Astrocyte (in vitro differentiated cells and primary cell): ENCODE results near the gene PALMD. TPM values are rescaled to one million over a fixed set of nuclear protein-coding genes. Genes with fewer than 3 reads are reported as not detected.

ENCODE experiments used
- DNase-seq: peaks from one replicate; pipeline ENCODE4 v3.0.0-alpha.2; 2010; ENCODE audit warnings: low read depth
- FAIRE-seq: peaks from 2 replicates; lab custom pipeline; 2011; peaks lifted over from hg19 to GRCh38; lab: Jason Lieb, UNC
- H2AFZ ChIP-seq: 2 replicates; pipeline ENCODE4 v1.6.0; 2012; ENCODE audit warnings: low read depth, low read length, inconsistent platforms
- H3K27ac ChIP-seq: 2 replicates; pipeline ENCODE4 v1.5.1; 2011; ENCODE audit warnings: low read depth, low read length, inconsistent platforms
- H3K27me3 ChIP-seq: 2 replicates; pipeline ENCODE4 v1.6.0; 2011; ENCODE audit warnings: low read length, inconsistent platforms; ENCODE audit not compliant: insufficient read depth
- H3K36me3 ChIP-seq: 2 replicates; pipeline ENCODE4 v1.5.1; 2011; ENCODE audit warnings: low read length, inconsistent platforms; ENCODE audit not compliant: insufficient read depth
- H3K4me1 ChIP-seq: 2 replicates; pipeline ENCODE4 v1.5.1; 2011; ENCODE audit warnings: low read length, inconsistent platforms; ENCODE audit not compliant: insufficient read depth
- H3K4me2 ChIP-seq: 2 replicates; pipeline ENCODE4 v1.6.0; 2012; ENCODE audit warnings: low read length, inconsistent platforms
- H3K4me3 ChIP-seq: 2 replicates; pipeline ENCODE4 v1.5.1; 2011; ENCODE audit warnings: low read depth, mild to moderate bottlenecking, low read length, inconsistent platforms; ENCODE audit not compliant: insufficient read depth
- H3K79me2 ChIP-seq: 2 replicates; pipeline ENCODE4 v1.6.0; 2012; ENCODE audit warnings: mild to moderate bottlenecking, low read length, inconsistent platforms; ENCODE audit not compliant: insufficient read depth
- H3K9ac ChIP-seq: 2 replicates; pipeline ENCODE4 v1.6.0; 2012; ENCODE audit warnings: mild to moderate bottlenecking, low read length, inconsistent platforms
- H3K9me3 ChIP-seq: 2 replicates; pipeline ENCODE4 v1.5.1; 2012; ENCODE audit warnings: low read depth, mild to moderate bottlenecking, low read length, inconsistent platforms; ENCODE audit not compliant: insufficient read depth
- H4K20me1 ChIP-seq: 2 replicates; pipeline ENCODE4 v1.6.0; 2012; ENCODE audit warnings: low read length, inconsistent platforms; ENCODE audit not compliant: insufficient read depth
- H3K27ac Mint-ChIP-seq: one replicate; pipeline ENCODE4 v1.8.0; 2021; ENCODE audit warnings: mild to moderate bottlenecking, mixed read lengths; ENCODE audit not compliant: unreplicated experiment
- H3K27me3 Mint-ChIP-seq: one replicate; pipeline ENCODE4 v1.8.0; 2021; ENCODE audit warnings: low read depth, mixed read lengths; ENCODE audit not compliant: unreplicated experiment
- H3K36me3 Mint-ChIP-seq: one replicate; pipeline ENCODE4 v1.8.0; 2021; ENCODE audit warnings: low read depth, mixed read lengths; ENCODE audit not compliant: unreplicated experiment
- H3K4me1 Mint-ChIP-seq: one replicate; pipeline ENCODE4 v1.8.0; 2021; ENCODE audit warnings: low read depth, mixed read lengths; ENCODE audit not compliant: unreplicated experiment
- H3K4me3 Mint-ChIP-seq: one replicate; pipeline ENCODE4 v1.8.0; 2021; ENCODE audit warnings: mild to moderate bottlenecking, moderate library complexity, mixed read lengths; ENCODE audit not compliant: unreplicated experiment
- H3K9me3 Mint-ChIP-seq: one replicate; pipeline ENCODE4 v1.8.0; 2021; ENCODE audit warnings: mild to moderate bottlenecking, mixed read lengths; ENCODE audit not compliant: unreplicated experiment
- EZH2 ChIP-seq: IDR thresholded peaks from 2 replicates; pipeline ENCODE4 v1.6.1; 2012; ENCODE audit warnings: mild to moderate bottlenecking, low read length, inconsistent platforms; ENCODE audit not compliant: insufficient read depth
- total RNA-seq: library from RNA; stranded (reverse); gene quantifications from 2 replicates; pipeline ENCODE4 v1.2.1, GENCODE V29; 2021
- TF ChIP-seq, protein P1 (sequence below): IDR thresholded peaks from 2 replicates; pipeline ENCODE4 v1.5.1; 2011; ENCODE audit warnings: low read depth, mild to moderate bottlenecking, inconsistent platforms, low read length, moderate library complexity; ENCODE audit not compliant: insufficient read depth

The PALMD gene
- total RNA-seq, 1 donor from 2014 or later: 0.41 TPM

DNA sequence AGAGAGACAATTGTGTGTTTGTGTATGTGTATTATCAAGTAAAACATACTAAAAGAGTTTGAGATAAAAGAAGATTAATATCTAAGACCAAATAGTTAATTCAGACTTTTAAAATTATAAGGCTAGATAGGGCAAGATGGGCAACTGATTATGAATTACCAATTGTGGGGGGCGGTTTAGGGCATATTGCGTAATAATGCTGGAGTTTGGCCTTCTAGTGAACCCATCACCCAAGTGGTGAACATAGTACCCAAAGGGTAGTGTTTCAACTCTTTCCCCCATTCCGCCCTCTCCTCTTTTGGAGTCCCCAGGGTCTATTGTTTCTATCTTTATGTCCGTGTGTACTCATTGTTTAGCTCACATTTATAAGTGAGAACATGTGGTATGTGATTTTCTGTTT is 65.1 kb downstream of the PALMD start:
- H3K9me3 Mint-ChIP-seq: peaks cover 2% of the 10 kb centered on the region
- no peak overlapping the region for H3K4me3 Mint-ChIP-seq
- H4K20me1 ChIP-seq: no peaks in the 10 kb centered on the region
- FAIRE-seq (no peak), DNase-seq (no peak)
- no peaks in the 10 kb centered on the region for H3K4me1 ChIP-seq
- no peak overlapping the region for H3K4me3 ChIP-seq
- no peaks in the 10 kb centered on the region for H3K4me1 Mint-ChIP-seq
- no peaks in the 10 kb centered on the region for H3K27me3 Mint-ChIP-seq
- H3K36me3 ChIP-seq: no peaks in the 10 kb centered on the region
- H3K27ac ChIP-seq: no peak overlapping the region
- no peaks in the 10 kb centered on the region for H3K9me3 ChIP-seq
- H3K27me3 ChIP-seq: no peaks in the 10 kb centered on the region
- peaks cover 2% of the 10 kb centered on the region for H3K36me3 Mint-ChIP-seq
- H3K9ac ChIP-seq: no peak overlapping the region
- H2AFZ ChIP-seq: no peak overlapping the region
- no peaks in the 10 kb centered on the region for H3K79me2 ChIP-seq
- H3K4me2 ChIP-seq: no peak overlapping the region
- no peak overlapping the region for H3K27ac Mint-ChIP-seq
- TF ChIP-seq, protein P1, sequence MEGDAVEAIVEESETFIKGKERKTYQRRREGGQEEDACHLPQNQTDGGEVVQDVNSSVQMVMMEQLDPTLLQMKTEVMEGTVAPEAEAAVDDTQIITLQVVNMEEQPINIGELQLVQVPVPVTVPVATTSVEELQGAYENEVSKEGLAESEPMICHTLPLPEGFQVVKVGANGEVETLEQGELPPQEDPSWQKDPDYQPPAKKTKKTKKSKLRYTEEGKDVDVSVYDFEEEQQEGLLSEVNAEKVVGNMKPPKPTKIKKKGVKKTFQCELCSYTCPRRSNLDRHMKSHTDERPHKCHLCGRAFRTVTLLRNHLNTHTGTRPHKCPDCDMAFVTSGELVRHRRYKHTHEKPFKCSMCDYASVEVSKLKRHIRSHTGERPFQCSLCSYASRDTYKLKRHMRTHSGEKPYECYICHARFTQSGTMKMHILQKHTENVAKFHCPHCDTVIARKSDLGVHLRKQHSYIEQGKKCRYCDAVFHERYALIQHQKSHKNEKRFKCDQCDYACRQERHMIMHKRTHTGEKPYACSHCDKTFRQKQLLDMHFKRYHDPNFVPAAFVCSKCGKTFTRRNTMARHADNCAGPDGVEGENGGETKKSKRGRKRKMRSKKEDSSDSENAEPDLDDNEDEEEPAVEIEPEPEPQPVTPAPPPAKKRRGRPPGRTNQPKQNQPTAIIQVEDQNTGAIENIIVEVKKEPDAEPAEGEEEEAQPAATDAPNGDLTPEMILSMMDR: no peak
- no peak for TF ChIP-seq EZH2

DNA sequence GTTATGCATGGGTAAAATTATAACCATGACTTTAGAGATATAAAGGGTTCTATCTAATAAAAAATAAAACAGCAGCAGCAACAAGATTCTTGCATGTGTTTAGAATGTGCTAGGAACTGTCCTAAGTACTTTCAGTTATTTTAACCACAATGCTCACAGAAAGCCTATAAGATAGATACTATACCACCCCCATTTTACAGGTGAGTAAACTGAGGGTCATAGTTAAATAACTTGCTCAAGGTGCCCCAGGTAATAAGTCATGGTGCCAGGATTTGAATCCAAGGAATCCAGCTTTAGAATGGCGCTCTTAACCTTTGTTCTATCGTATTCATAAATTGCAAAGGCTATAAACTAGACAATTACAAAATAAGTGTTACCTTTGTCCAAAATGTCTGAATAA is 67.1 kb downstream of the PALMD start:
- Mint-ChIP-seq H3K27ac (no peak overlapping the region), H3K4me3 (no peak overlapping the region), H3K27me3 (no peaks in the 10 kb centered on the region), H3K4me1 (no peaks in the 10 kb centered on the region), H3K36me3 (peaks cover 2% of the 10 kb centered on the region), H3K9me3 (peaks cover 2% of the 10 kb centered on the region)
- Histone ChIP-seq H3K27ac (no peak overlapping the region), H3K4me2 (no peak overlapping the region), H3K79me2 (no peaks in the 10 kb centered on the region), H3K9me3 (no peaks in the 10 kb centered on the region), H4K20me1 (no peaks in the 10 kb centered on the region), H3K4me3 (no peak overlapping the region), H2AFZ (no peak overlapping the region), H3K36me3 (no peaks in the 10 kb centered on the region), H3K9ac (no peak overlapping the region), H3K27me3 (no peaks in the 10 kb centered on the region), H3K4me1 (no peaks in the 10 kb centered on the region)
- TF ChIP-seq, protein P1: no peak
- no peak for TF ChIP-seq EZH2
- FAIRE-seq (no peak), DNase-seq (no peak)

DNA sequence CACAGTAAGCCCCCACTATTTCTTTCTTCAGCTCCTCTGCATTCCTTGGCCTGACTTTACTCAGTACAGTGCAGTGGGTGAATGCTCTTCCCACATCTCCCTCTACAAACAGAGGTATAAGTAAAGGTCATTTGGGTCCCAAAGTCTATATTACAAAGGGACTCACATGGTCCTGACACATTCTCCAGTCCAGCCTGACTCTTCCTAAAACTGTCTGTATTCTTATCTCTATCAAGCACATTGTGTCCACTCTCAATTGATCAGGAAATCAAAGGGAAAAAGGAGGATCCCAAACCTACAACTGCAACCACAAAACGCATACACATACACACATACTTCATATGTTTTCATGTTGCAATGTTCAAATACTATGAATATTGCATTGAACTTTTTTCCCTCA is 71.1 kb downstream of the PALMD start:
- peaks cover 4% of the 10 kb centered on the region for H3K36me3 Mint-ChIP-seq

More for the DNA sequence above, 71.1 kb downstream of the PALMD start:
- H3K36me3 ChIP-seq: no peaks in the 10 kb centered on the region
- H3K4me1 ChIP-seq: no peaks in the 10 kb centered on the region
- H3K4me2 ChIP-seq: no peak overlapping the region
- H3K9me3 ChIP-seq: no peaks in the 10 kb centered on the region
- H3K4me3 ChIP-seq: no peak overlapping the region
- no peak overlapping the region for H2AFZ ChIP-seq
- H3K4me1 Mint-ChIP-seq: no peaks in the 10 kb centered on the region
- no peak overlapping the region for H3K27ac ChIP-seq
- DNase-seq (no peak), FAIRE-seq (no peak)
- no peak overlapping the region for H3K9ac ChIP-seq
- H3K27ac Mint-ChIP-seq: no peak overlapping the region
- H3K9me3 Mint-ChIP-seq: peaks cover 2% of the 10 kb centered on the region
- no peaks in the 10 kb centered on the region for H3K27me3 ChIP-seq
- no peak for TF ChIP-seq EZH2
- TF ChIP-seq, protein P1: no peak
- no peaks in the 10 kb centered on the region for H4K20me1 ChIP-seq
- no peak overlapping the region for H3K4me3 Mint-ChIP-seq
- H3K79me2 ChIP-seq: no peaks in the 10 kb centered on the region
- no peaks in the 10 kb centered on the region for H3K27me3 Mint-ChIP-seq
